ENCODE results near the gene WHAMM. TPM values are rescaled to one million over a fixed set of nuclear protein-coding genes. Genes with fewer than 3 reads are reported as not detected.

Gene WHAMM
- total RNA-seq, 1 donor from 2014 or later = 18.8 TPM

GRCh38 chr15:82767163-82767829 is 42.1 kb upstream of the WHAMM start:
- H3K4me3 ChIP-seq = no peak overlapping the region
- H3K27ac ChIP-seq = no peak overlapping the region
- no peaks in the 10 kb centered on the region for H3K4me1 ChIP-seq
- TF ChIP-seq, protein P1, sequence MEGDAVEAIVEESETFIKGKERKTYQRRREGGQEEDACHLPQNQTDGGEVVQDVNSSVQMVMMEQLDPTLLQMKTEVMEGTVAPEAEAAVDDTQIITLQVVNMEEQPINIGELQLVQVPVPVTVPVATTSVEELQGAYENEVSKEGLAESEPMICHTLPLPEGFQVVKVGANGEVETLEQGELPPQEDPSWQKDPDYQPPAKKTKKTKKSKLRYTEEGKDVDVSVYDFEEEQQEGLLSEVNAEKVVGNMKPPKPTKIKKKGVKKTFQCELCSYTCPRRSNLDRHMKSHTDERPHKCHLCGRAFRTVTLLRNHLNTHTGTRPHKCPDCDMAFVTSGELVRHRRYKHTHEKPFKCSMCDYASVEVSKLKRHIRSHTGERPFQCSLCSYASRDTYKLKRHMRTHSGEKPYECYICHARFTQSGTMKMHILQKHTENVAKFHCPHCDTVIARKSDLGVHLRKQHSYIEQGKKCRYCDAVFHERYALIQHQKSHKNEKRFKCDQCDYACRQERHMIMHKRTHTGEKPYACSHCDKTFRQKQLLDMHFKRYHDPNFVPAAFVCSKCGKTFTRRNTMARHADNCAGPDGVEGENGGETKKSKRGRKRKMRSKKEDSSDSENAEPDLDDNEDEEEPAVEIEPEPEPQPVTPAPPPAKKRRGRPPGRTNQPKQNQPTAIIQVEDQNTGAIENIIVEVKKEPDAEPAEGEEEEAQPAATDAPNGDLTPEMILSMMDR (IDR thresholded peaks at IDR 0.05) = no peak
- intact Hi-C loops (cut with DNase I) = no loop called here
- H3K27me3 ChIP-seq = no peaks in the 10 kb centered on the region
- peaks cover 0 to 17% of the 10 kb centered on the region in 2 donors for H3K36me3 ChIP-seq
- no peak for DNase-seq (ENCODE audit: low spot score in 2 of 2)
- no peaks in the 10 kb centered on the region for H3K9me3 ChIP-seq

DNA sequence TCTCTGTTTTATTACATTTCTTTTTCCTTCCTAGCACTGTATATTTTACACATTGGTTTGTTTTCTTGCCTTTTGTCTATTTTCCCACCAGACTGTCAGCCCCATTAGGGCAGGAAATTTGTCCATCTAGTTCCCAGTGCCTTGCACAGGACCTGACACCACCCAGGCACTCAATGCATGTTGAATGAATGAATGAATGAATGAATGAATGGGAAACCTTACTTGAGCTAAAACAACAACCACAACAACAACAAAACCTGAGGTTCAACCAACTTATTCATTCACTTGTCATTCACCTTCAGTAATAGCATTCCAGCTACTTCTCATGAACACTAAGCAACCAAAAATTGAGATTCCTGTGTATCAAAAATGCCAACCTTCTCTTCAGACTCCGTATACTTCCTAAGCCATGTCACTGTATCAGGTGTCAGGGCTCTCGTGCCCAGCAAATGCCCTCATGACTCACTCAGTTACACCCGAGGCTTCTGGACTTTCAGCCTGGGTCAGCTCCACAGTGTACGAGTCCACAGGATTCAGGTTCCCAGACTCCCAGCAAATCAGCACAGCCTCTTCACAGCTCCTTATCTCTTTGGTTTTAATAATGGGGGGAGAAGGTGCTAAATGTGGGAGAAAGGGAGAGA is 40.9 kb upstream of the WHAMM start:
- intact Hi-C loops (cut with DNase I) = no loop called here
- no peaks in the 10 kb centered on the region for H3K9me3 ChIP-seq
- TF ChIP-seq, protein P1 (IDR thresholded peaks at IDR 0.05) = no peak
- peaks cover 0 to 14% of the 10 kb centered on the region in 2 donors for H3K36me3 ChIP-seq
- H3K4me1 ChIP-seq = no peaks in the 10 kb centered on the region
- DNase-seq (ENCODE audit: low spot score in 2 of 2) = no peak
- no peak overlapping the region for H3K4me3 ChIP-seq
- H3K27me3 ChIP-seq = no peaks in the 10 kb centered on the region
- no peak overlapping the region for H3K27ac ChIP-seq

DNA sequence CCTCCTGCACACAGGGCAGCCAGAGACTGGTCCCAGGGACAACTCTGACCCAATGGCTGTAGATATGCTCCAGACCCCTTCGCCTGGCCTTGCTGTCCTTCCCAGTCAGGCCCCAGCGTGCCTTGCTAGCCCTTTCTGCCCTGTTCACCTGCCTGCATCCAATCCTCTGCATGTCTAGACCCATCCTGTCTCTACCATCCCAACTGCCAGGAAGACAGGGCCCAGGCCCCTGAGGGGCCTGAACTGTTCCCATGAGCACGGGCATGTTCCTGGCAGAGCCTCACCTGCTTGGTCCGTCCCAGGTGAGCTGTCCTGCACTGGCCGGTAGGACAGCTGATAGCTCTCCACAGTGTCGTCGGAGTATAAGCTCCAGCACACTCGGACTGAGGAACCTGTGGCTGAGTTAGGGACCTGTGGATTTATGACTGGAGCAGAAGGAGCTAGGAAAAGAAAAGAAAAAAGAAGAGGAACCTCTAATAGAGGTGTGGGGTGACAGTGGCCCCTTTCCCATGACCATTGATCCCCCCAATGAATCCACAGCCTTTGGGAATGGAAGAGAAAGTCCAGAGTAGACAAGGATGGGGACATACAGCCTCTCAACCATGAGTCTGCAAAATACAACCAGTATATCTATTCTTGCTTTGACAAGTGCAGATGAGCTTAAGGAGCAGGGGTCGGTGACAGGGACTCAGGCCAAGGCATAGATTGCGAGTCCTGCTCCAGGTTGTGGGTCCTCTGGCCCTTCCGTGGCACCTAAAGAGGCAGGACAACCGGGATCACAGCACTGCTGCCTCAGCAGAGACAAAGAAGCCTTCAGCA is 37.4 kb upstream of the WHAMM start:
- intact Hi-C loops (cut with DNase I) = no loop called here
- no peak for DNase-seq (ENCODE audit: low spot score in 2 of 2)
- H3K9me3 ChIP-seq = no peaks in the 10 kb centered on the region

DNA sequence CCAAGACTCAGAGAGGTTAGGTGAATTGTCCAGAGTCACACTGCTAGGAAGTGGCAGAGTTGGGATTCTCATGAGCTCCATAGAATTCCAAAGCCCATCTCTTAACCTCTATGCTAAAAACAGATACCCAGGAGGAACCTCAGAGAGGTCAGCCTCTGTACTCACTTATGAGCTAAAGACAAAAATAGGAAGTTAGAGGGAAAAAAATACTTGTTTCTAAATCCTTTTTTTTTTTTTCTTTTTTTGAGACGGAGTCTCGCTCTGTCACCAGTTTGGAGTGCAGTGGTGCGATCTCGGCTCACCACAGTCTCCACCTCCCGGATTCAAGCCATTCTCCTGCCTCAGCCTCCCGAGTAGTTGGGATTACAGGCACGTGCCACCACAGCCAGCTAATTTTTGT is 34.9 kb upstream of the WHAMM start:
- H3K27me3 ChIP-seq = no peaks in the 10 kb centered on the region
- no peaks in the 10 kb centered on the region for H3K9me3 ChIP-seq
- intact Hi-C loops (cut with DNase I) = no loop called here
- H3K36me3 ChIP-seq = no peaks in the 10 kb centered on the region
- no peak overlapping the region for H3K27ac ChIP-seq
- H3K4me3 ChIP-seq = no peak overlapping the region
- DNase-seq (ENCODE audit: low spot score in 2 of 2) = no peak
- TF ChIP-seq, protein P1 (IDR thresholded peaks at IDR 0.05) = no peak
- H3K4me1 ChIP-seq = no peaks in the 10 kb centered on the region

More for the DNA sequence above, 37.4 kb upstream of the WHAMM start:
- no peaks in the 10 kb centered on the region for H3K4me1 ChIP-seq
- no peaks in the 10 kb centered on the region for H3K27me3 ChIP-seq
- no peak overlapping the region for H3K27ac ChIP-seq
- H3K36me3 ChIP-seq = peaks cover 0 to 4% of the 10 kb centered on the region in 2 donors
- H3K4me3 ChIP-seq = no peak overlapping the region
- TF ChIP-seq, protein P1 (IDR thresholded peaks at IDR 0.05) = no peak

GRCh38 chr15:82778755-82779154 is 30.7 kb upstream of the WHAMM start:
- H3K27me3 ChIP-seq = no peaks in the 10 kb centered on the region
- TF ChIP-seq, protein P1 (IDR thresholded peaks at IDR 0.05) = no peak
- H3K36me3 ChIP-seq = no peaks in the 10 kb centered on the region
- H3K9me3 ChIP-seq = no peaks in the 10 kb centered on the region
- H3K4me1 ChIP-seq = no peaks in the 10 kb centered on the region
- no peak overlapping the region for H3K4me3 ChIP-seq
- no peak overlapping the region for H3K27ac ChIP-seq
- no peak for DNase-seq (ENCODE audit: low spot score in 2 of 2)
- intact Hi-C loops (cut with DNase I) = no loop called here
